ENCODE results near the gene HK1. TPM values are rescaled to one million over a fixed set of nuclear protein-coding genes. Genes with fewer than 3 reads are reported as not detected.

HK1 gene
- total and polyA plus RNA-seq, 2 of the 13 experiments (the other 11 are each of a cell fraction or from before 2014, with no cell fraction given), result 0.29 to 1.5 TPM

GRCh38 chr10:69425511-69426298 is 147.4 kb downstream of the HK1 start (continued):
- TF ChIP-seq GATAD1 (CRISPR knock-in tag; IDR thresholded peaks at IDR 0.05) (peak; percentile 61; the same call in 1 of the 2 replicates), ZNF143 (CRISPR knock-in tag; IDR thresholded peaks at IDR 0.05) (no peak), KLF6 (CRISPR knock-in tag; IDR thresholded peaks at IDR 0.05) (peak; percentile 60; the same call in 1 of the 2 replicates), KDM1A (CRISPR knock-in tag; IDR thresholded peaks at IDR 0.05) (peak; percentile 42; the same call in 1 of the 2 replicates), ZNF740 (CRISPR knock-in tag; IDR thresholded peaks at IDR 0.05) (no peak), U2AF1 (optimal IDR thresholded peaks at IDR 0.05; ENCODE audit: low read depth, low read length) (no peak), WIZ (CRISPR knock-in tag; IDR thresholded peaks at IDR 0.05) (no peak), TRIM24 (CRISPR knock-in tag; IDR thresholded peaks at IDR 0.05) (peak; percentile 86; the same call in 1 of the 2 replicates), PRDM15 (CRISPR knock-in tag; IDR thresholded peaks at IDR 0.05) (no peak), PATZ1 (CRISPR knock-in tag; IDR thresholded peaks at IDR 0.05) (peak; percentile 60), SNAPC4 (CRISPR knock-in tag; IDR thresholded peaks at IDR 0.05) (no peak), ATF2 (CRISPR knock-in tag; IDR thresholded peaks at IDR 0.05) (peak; percentile 73; the same call in 1 of the 2 replicates), ZMYM2 (CRISPR knock-in tag; IDR thresholded peaks at IDR 0.05) (no peak; the same call in 1 of the 2 replicates), HOMEZ (CRISPR knock-in tag; IDR thresholded peaks at IDR 0.05; ENCODE audit: low read depth) (peak; percentile 32; the same call in 1 of the 2 replicates)

Data from HepG2 (cell line).